ENCODE measurements around the gene SERPINB7. TPM values are rescaled to one million over a fixed set of nuclear protein-coding genes. Genes with fewer than 3 reads are reported as not detected.
"Not testable (repeated sequence)": the region's sequence is repeated elsewhere in the genome, so short reads cannot be mapped to it uniquely, and the experiment has no call there.

The SERPINB7 gene
- total and polyA plus RNA-seq, 11 donors = 1.4 TPM; not detected in 10

GRCh38 chr18:63752636-63753035, 22.6 kb upstream of the SERPINB7 start:
- no peak for DNase-seq
- Histone ChIP-seq H3K27ac (no peak overlapping the region), H3K4me3 (no peak overlapping the region), H3K36me3 (no peaks in the 10 kb centered on the region), H3K27me3 (no peaks in the 10 kb centered on the region), H3K9me3 (peaks cover 0 to 10% (median 0%) of the 10 kb centered on the region in 12 donors), H3K4me1 (no peaks in the 10 kb centered on the region)
- ATAC-seq = no peak
- intact Hi-C loops (cut with DNase I) = no loop called here
- 60 to 70% (median 63%) methylated on average over 2 of the region's 2 CpGs for WGBS, 4 donors
- TF ChIP-seq CTCF (IDR thresholded peaks at IDR 0.05) = no peak
- no peak for TF ChIP-seq POLR2A (IDR thresholded peaks at IDR 0.05)

GRCh38 chr18:63753676-63754075, 21.5 kb upstream of the SERPINB7 start:
- Histone ChIP-seq H3K36me3 (no peaks in the 10 kb centered on the region), H3K9me3 (peaks cover 0 to 10% (median 0%) of the 10 kb centered on the region in 12 donors), H3K27ac (no peak overlapping the region), H3K4me3 (no peak overlapping the region), H3K27me3 (no peaks in the 10 kb centered on the region), H3K4me1 (no peaks in the 10 kb centered on the region)
- intact Hi-C loops (cut with DNase I) = no loop called here
- TF ChIP-seq CTCF (IDR thresholded peaks at IDR 0.05) (no peak), POLR2A (IDR thresholded peaks at IDR 0.05) (no peak)
- no peak for DNase-seq
- ATAC-seq = no peak

- intact Hi-C loops (cut with DNase I) = no loop called here
- no peaks in the 10 kb centered on the region for H3K4me1 ChIP-seq
- TF ChIP-seq CTCF (IDR thresholded peaks at IDR 0.05) = no peak
- TF ChIP-seq POLR2A (IDR thresholded peaks at IDR 0.05) = no peak
- no peaks in the 10 kb centered on the region for H3K27me3 ChIP-seq
- peaks cover 0 to 18% (median 11%) of the 10 kb centered on the region in 12 donors for H3K9me3 ChIP-seq
- no peaks in the 10 kb centered on the region for H3K36me3 ChIP-seq
- H3K27ac ChIP-seq = no peak overlapping the region
- DNase-seq = no peak
- ATAC-seq = no peak
- no peak overlapping the region for H3K4me3 ChIP-seq
Measured at GRCh38 chr18:63757541-63757940, 17.7 kb upstream of the SERPINB7 start.

GRCh38 chr18:63758615-63759240, 16.5 kb upstream of the SERPINB7 start:
- ATAC-seq (no peak), DNase-seq (no peak)
- H3K4me1 ChIP-seq = no peaks in the 10 kb centered on the region
- no peaks in the 10 kb centered on the region for H3K36me3 ChIP-seq
- H3K27me3 ChIP-seq = no peaks in the 10 kb centered on the region
- no peak overlapping the region for H3K4me3 ChIP-seq
- WGBS, 4 donors = 51 to 63% (median 57%) methylated on average over 3 of the region's 3 CpGs
- intact Hi-C loops (cut with DNase I) = no loop called here
- H3K27ac ChIP-seq = no peak overlapping the region
- TF ChIP-seq POLR2A (IDR thresholded peaks at IDR 0.05) (no peak), CTCF (IDR thresholded peaks at IDR 0.05) (no peak)
- H3K9me3 ChIP-seq = peaks cover 0 to 18% (median 11%) of the 10 kb centered on the region in 12 donors

- ATAC-seq; H3K4me1 ChIP-seq; DNase-seq; H3K27me3 ChIP-seq; H3K4me3 ChIP-seq; intact Hi-C loops (cut with DNase I); H3K27ac ChIP-seq; H3K36me3 ChIP-seq: not testable (repeated sequence)
- peaks cover 0 to 18% (median 11%) of the 10 kb centered on the region in 12 donors for H3K9me3 ChIP-seq
- WGBS, 4 donors = 86 to 94% (median 94%) methylated on average over 2 of the region's 2 CpGs
Measured at GRCh38 chr18:63759786-63760185, 15.4 kb upstream of the SERPINB7 start.
